H9 (cell line): Measurements from ENCODE around the gene PDE6H. TPM values are rescaled to one million over a fixed set of nuclear protein-coding genes. Genes with fewer than 3 reads are reported as not detected.

ENCODE experiments used
- DNase-seq: peaks from one replicate; pipeline ENCODE4 v3.0.0-alpha.2; 2017
- H2AFZ ChIP-seq: one replicate; pipeline ENCODE4 v1.6.1; 2013; ENCODE audit warnings: mild to moderate bottlenecking, low read length, control low read depth, moderate library complexity
- H2AK5ac ChIP-seq: 2 replicates; pipeline ENCODE4 v1.6.1; 2013; ENCODE audit warnings: low read length, control low read depth, mixed read lengths; ENCODE audit not compliant: insufficient read length
- H2BK120ac ChIP-seq: one replicate; pipeline ENCODE4 v1.6.1; 2013; ENCODE audit warnings: low read depth, mild to moderate bottlenecking, low read length, control low read depth, inconsistent platforms; ENCODE audit not compliant: poor library complexity, severe bottlenecking
- H2BK12ac ChIP-seq: 2 replicates; pipeline ENCODE4 v1.6.1; 2013; ENCODE audit warnings: low read length, control low read depth, mixed read lengths, low read depth; ENCODE audit not compliant: insufficient read length
- H2BK15ac ChIP-seq: 2 replicates; pipeline ENCODE4 v1.6.1; 2013; ENCODE audit warnings: low read depth, low read length, control low read depth
- H2BK20ac ChIP-seq: one replicate; pipeline ENCODE4 v1.6.1; 2013; ENCODE audit warnings: low read depth, mild to moderate bottlenecking, low read length, control low read depth, inconsistent platforms; ENCODE audit not compliant: poor library complexity, severe bottlenecking
- H2BK5ac ChIP-seq: 2 replicates; pipeline ENCODE4 v1.6.1; 2013; ENCODE audit warnings: low read length, control low read depth, mixed read lengths; ENCODE audit not compliant: insufficient read length
- H3K14ac ChIP-seq: 2 replicates; pipeline ENCODE4 v1.6.1; 2013; ENCODE audit warnings: low read length, control low read depth; ENCODE audit not compliant: insufficient read depth
- H3K18ac ChIP-seq: 2 replicates; pipeline ENCODE4 v1.6.1; 2013; ENCODE audit warnings: low read depth, mild to moderate bottlenecking, mixed read lengths, low read length, control low read depth; ENCODE audit not compliant: insufficient read length
- H3K23ac ChIP-seq: 2 replicates; pipeline ENCODE4 v1.6.1; 2013; ENCODE audit warnings: low read length, control low read depth, mixed read lengths, low read depth; ENCODE audit not compliant: insufficient read length
- H3K23me2 ChIP-seq: 2 replicates; pipeline ENCODE4 v1.6.1; 2013; ENCODE audit warnings: low read depth, mild to moderate bottlenecking, mixed read lengths, low read length, control low read depth; ENCODE audit not compliant: insufficient read length, poor library complexity, severe bottlenecking
- H3K27ac ChIP-seq: 2 replicates; pipeline ENCODE4 v1.5.1; 2013; ENCODE audit warnings: low read length, control low read depth, mixed read lengths, low read depth; ENCODE audit not compliant: insufficient read length
- H3K27me3 ChIP-seq: 2 replicates; pipeline ENCODE4 v1.6.1; 2013; ENCODE audit warnings: low read length, control low read depth, inconsistent platforms; ENCODE audit not compliant: insufficient read depth
- H3K4ac ChIP-seq: 2 replicates; pipeline ENCODE4 v1.6.1; 2013; ENCODE audit warnings: low read depth, mild to moderate bottlenecking, control low read depth, inconsistent platforms, low read length, moderate library complexity
- H3K4me1 ChIP-seq: 2 replicates; pipeline ENCODE4 v1.6.1; 2013; ENCODE audit warnings: low read length, control low read depth, inconsistent platforms; ENCODE audit not compliant: insufficient read depth
- H3K4me2 ChIP-seq: 2 replicates; pipeline ENCODE4 v1.6.1; 2013; ENCODE audit warnings: low read length, control low read depth, mixed read lengths; ENCODE audit not compliant: insufficient read length, insufficient read depth
- H3K56ac ChIP-seq: 2 replicates; pipeline ENCODE4 v1.6.1; 2013; ENCODE audit warnings: low read depth, mild to moderate bottlenecking, mixed read lengths, low read length, control low read depth; ENCODE audit not compliant: insufficient read length
- H3K79me1 ChIP-seq: 2 replicates; pipeline ENCODE4 v1.6.1; 2013; ENCODE audit warnings: low read depth, mild to moderate bottlenecking, moderate library complexity, low read length, control low read depth, inconsistent platforms; ENCODE audit not compliant: insufficient read depth, poor library complexity, severe bottlenecking
- H3K79me2 ChIP-seq: 2 replicates; pipeline ENCODE4 v1.6.1; 2013; ENCODE audit warnings: low read length, control low read depth, inconsistent platforms; ENCODE audit not compliant: insufficient read depth
- H3K9ac ChIP-seq: 2 replicates; pipeline ENCODE4 v1.6.1; 2013; ENCODE audit warnings: low read length, control low read depth, mixed read lengths; ENCODE audit not compliant: insufficient read length; ENCODE audit errors: extremely low read depth
- H3K9me3 ChIP-seq: one replicate; pipeline ENCODE4 v1.6.1; 2013; ENCODE audit warnings: low read depth, low read length, inconsistent platforms; ENCODE audit not compliant: control insufficient read depth
- H3T11ph ChIP-seq: one replicate; pipeline ENCODE4 v1.6.1; 2013; ENCODE audit warnings: mild to moderate bottlenecking, low read length, control low read depth, inconsistent platforms
- H4K20me1 ChIP-seq: one replicate; pipeline ENCODE4 v1.6.1; 2013; ENCODE audit not compliant: control insufficient read depth, insufficient read length, insufficient read depth
- H4K5ac ChIP-seq: 2 replicates; pipeline ENCODE4 v1.6.1; 2013; ENCODE audit warnings: low read depth, mild to moderate bottlenecking, mixed read lengths, low read length, control low read depth; ENCODE audit not compliant: insufficient read length
- H4K8ac ChIP-seq: replicated peaks from 2 replicates; pipeline ENCODE4 v1.6.1; 2013; ENCODE audit warnings: low read length, control low read depth, mixed read lengths, low read depth; ENCODE audit not compliant: insufficient read length
- H4K91ac ChIP-seq: 2 replicates; pipeline ENCODE4 v1.6.1; 2013; ENCODE audit warnings: low read depth, mild to moderate bottlenecking, moderate library complexity, mixed read lengths, low read length, control low read depth; ENCODE audit not compliant: insufficient read length
- H3K27ac Mint-ChIP-seq, 3 experiments: 2 replicates in 2 of 3; 3 replicates in 1 of 3; pipeline ENCODE4 v1.8.0; 2020 to 2021; ENCODE audit warnings: mixed read lengths in 3 of 3, mild to moderate bottlenecking in 1 of 3, moderate library complexity in 1 of 3
- H3K27me3 Mint-ChIP-seq: 2 replicates; pipeline ENCODE4 v1.8.0; 2021; ENCODE audit warnings: low read depth, mild to moderate bottlenecking, moderate library complexity, mixed read lengths
- H3K36me3 Mint-ChIP-seq, 3 experiments: 2 replicates in 2 of 3; 3 replicates in 1 of 3; pipeline ENCODE4 v1.8.0; 2020 to 2021; ENCODE audit warnings: low read depth in 3 of 3, mixed read lengths in 3 of 3; ENCODE audit not compliant: insufficient read depth in 1 of 3
- H3K4me1 Mint-ChIP-seq, 2 experiments: 2 replicates each; pipeline ENCODE4 v1.8.0; 2020; ENCODE audit warnings: mixed read lengths in 2 of 2
- H3K4me3 Mint-ChIP-seq, 2 experiments: 2 replicates in 1 of 2; 3 replicates in 1 of 2; pipeline ENCODE4 v1.8.0; 2020 to 2021; ENCODE audit warnings: mild to moderate bottlenecking in 2 of 2, mixed read lengths in 2 of 2, moderate library complexity in 1 of 2
- H3K9me3 Mint-ChIP-seq, 2 experiments: 2 replicates in 1 of 2; 3 replicates in 1 of 2; pipeline ENCODE4 v1.8.0; 2020; ENCODE audit warnings: mild to moderate bottlenecking in 2 of 2, mixed read lengths in 2 of 2, moderate library complexity in 1 of 2
- CTCF ChIP-seq: fragments of 200-600 bp; sonication (generic); conservative IDR thresholded peaks from 3 replicates; pipeline ENCODE4 v1.8.0; 2021; ENCODE audit warnings: antibody characterized with exemption, mild to moderate bottlenecking
- WGBS: extraction: QIAGEN DNeasy Blood & Tissue Kit; methylation state at CpG from one replicate; pipeline ENCODE4 v1.1.7; 2013; ENCODE audit warnings: missing lambda C conversion rate, low lambda C conversion rate, mixed read lengths; ENCODE audit not compliant: insufficient read length; ENCODE audit errors: extremely low coverage; 5-methylcytosine and 5-hydroxymethylcytosine counted together
- total RNA-seq: library from RNA; stranded (reverse); gene quantifications from 2 replicates; pipeline ENCODE4 v1.2.1, GENCODE V29; 2021

The PDE6H gene
- total RNA-seq, 1 experiment from 2014 or later, result not detected

- no peak for DNase-seq
- Histone ChIP-seq H4K20me1 (no peaks in the 10 kb centered on the region), H4K5ac (no peak overlapping the region), H3K79me2 (no peaks in the 10 kb centered on the region; the same call in 1 of the 2 replicates), H2BK20ac (no peak overlapping the region), H3K56ac (no peak overlapping the region), H3K18ac (no peak overlapping the region), H4K8ac (no peak overlapping the region), H2AFZ (no peak overlapping the region), H3K23ac (no peak overlapping the region), H3K27me3 (no peaks in the 10 kb centered on the region), H2BK15ac (no peak overlapping the region), H3T11ph (no peak overlapping the region), H3K4ac (no peak overlapping the region), H3K4me1 (no peaks in the 10 kb centered on the region), H3K23me2 (no peaks in the 10 kb centered on the region), H3K27ac (no peak overlapping the region), H3K79me1 (no peaks in the 10 kb centered on the region), H3K9ac (no peak overlapping the region), H3K9me3 (no peaks in the 10 kb centered on the region), H4K91ac (no peak overlapping the region), H2BK120ac (no peak overlapping the region), H2AK5ac (no peak overlapping the region), H3K4me2 (no peak overlapping the region), H2BK12ac (no peak overlapping the region), H2BK5ac (no peak overlapping the region), H3K14ac (no peak overlapping the region)
- no CpG with 5 or more reads among the region's 2 CpGs for WGBS
- H3K27me3 Mint-ChIP-seq, result no peaks in the 10 kb centered on the region
- no peaks in the 10 kb centered on the region for H3K36me3 Mint-ChIP-seq
- no peaks in the 10 kb centered on the region for H3K9me3 Mint-ChIP-seq
- no peak overlapping the region for H3K4me3 Mint-ChIP-seq
- TF ChIP-seq CTCF, result no peak
- no peak overlapping the region for H3K27ac Mint-ChIP-seq
- peaks cover 3 to 4% of the 10 kb centered on the region in 2 experiments for H3K4me1 Mint-ChIP-seq
These were observed 48.9 kb upstream of the PDE6H start for GRCh38 chr12:14923944-14924343.
